ENCODE results near the gene FAM83F. TPM values are rescaled to one million over a fixed set of nuclear protein-coding genes. Genes with fewer than 3 reads are reported as not detected.

The FAM83F gene
- total RNA-seq, 1 experiment from 2014 or later = 28.1 TPM

DNA sequence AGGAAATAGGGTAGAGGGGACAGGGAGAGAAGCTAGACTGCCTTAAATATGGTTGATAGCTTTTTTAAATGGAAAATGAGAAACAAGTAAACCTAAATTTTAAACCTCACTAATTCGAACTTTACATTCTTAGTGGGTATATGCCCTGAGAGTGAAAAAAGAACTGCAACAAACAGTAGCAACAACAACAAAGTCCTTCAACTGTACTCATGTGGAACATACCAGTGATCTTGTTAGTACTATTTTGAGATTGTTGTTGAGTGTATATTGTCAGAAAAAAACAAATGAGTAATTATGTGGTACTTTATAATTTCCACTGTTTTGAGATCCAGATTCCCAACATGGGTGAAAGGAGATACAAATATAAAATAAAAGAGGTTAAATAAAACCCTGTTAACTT lies 94.1 kb downstream of the FAM83F start:
- H3K27me3 ChIP-seq (ENCODE audit: control insufficient read depth, insufficient read depth, low read length) = no peaks in the 10 kb centered on the region
- H3K4me3 ChIP-seq (ENCODE audit: insufficient read depth, low read depth, low read length) = no peak overlapping the region
- H3K36me3 ChIP-seq (replicated peaks; ENCODE audit: control insufficient read depth, insufficient read depth, low read length) = no peaks in the 10 kb centered on the region
- no peak for DNase-seq

Other genes with a start within 250 kb of the FAM83F start
- not detected in 2 replicates for gene ENTHD1, start 101.2 kb upstream of the FAM83F start, total RNA-seq (2014; rRNA removed; shearing (Covaris generic))
- 0.45 and 0.52 TPM in 2 replicates for gene GRAP2, start 93.9 kb upstream of the FAM83F start, total RNA-seq (2014; rRNA removed; shearing (Covaris generic))
- not detected in 2 replicates for gene TMA7B, start 34.6 kb upstream of the FAM83F start, total RNA-seq (2014; rRNA removed; shearing (Covaris generic))
- gene TNRC6B, start 183.0 kb downstream of the FAM83F start, total RNA-seq (2014; rRNA removed; shearing (Covaris generic)) = 13.0 and 21.4 TPM in 2 replicates

Data from H7 (cell line).